ENCODE data around the gene CCDC9B. TPM values are rescaled to one million over a fixed set of nuclear protein-coding genes. Genes with fewer than 3 reads are reported as not detected.

Gene CCDC9B
- total and polyA plus RNA-seq, 9 donors, result 5.3 to 16.8 (median 11.9) TPM

DNA sequence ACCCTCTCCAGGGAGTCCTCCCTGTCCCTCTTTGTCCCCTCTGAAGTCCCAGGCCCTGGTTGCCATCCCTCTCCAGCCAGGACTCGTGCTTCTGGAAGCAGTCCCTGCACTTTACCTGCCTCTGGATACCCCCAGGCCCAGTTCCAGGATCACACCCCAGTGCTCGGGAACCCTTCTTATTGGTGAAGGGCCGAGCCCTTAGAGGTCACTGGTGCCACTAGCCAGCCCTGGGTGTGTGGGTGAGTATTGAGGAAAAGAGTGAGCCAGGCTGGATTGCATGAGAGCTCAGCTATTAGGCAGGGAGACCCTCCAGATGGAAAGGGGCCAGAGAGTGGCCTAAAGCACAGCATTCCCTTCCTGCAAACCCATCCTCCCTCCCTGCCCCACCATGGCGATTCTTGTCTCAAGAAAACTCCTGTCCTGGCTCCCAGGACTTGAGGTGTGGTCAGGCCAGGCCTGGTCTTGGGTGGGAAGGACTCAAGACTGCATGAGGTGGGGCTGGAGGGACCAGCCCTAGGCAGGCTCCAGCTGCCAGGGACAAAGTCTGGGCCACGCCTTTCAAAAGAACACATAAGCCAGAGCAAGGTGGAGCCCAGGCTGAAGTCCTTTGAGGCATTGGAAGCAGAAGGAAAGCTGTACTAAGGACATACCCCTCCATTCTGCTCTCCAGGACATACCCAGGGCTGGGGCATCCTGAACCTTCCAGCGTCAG lies 5.3 kb upstream of the CCDC9B start:
- Histone ChIP-seq H3K4me3 (ENCODE audit: low read length) (no peak overlapping the region), H3K9me3 (replicated peaks; ENCODE audit: control insufficient read depth, low read depth, low read length) (no peaks in the 10 kb centered on the region), H3K27me3 (ENCODE audit: control insufficient read depth, insufficient read depth, low read length) (no peaks in the 10 kb centered on the region), H3K27ac (ENCODE audit: low read length) (no peak overlapping the region), H3K36me3 (ENCODE audit: control insufficient read depth, insufficient read depth, low read length) (no peaks in the 10 kb centered on the region), H3K4me1 (ENCODE audit: control insufficient read depth, insufficient read depth, low read length) (peaks cover 19% of the 10 kb centered on the region)
- WGBS (ENCODE audit: insufficient coverage), result 82% methylated on average over 4 of the region's 6 CpGs
- no peak for DNase-seq

DNA sequence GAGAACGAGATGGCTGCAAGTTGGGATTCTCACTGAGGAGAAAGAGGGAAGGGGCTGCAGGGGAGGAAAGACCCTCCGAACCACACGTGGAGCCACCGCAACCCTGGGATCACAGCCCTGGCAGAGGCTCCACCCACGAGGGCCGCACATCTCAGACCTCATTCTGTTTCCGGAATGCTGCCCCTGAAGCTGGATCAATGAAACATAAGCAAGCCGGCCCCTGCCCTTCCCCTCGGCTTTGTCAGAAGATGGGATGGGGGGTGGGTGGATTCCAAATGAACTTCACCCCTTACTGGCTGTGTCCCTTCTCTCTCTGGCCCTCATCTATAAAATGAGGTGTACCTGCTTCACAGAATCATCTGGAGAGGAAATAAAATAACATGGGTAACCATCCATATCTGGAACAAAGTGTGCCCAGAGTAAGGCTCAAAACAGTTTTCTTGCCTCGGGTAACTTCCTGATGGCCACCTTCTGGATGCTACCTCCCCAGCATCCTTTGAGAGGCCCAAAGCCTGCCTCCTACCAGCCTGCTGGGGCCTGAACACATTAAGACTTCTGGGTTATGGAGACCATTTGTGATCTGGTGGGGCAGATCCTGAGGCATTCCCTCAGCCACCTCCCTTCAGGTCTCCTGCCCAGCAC lies 4.6 kb upstream of the CCDC9B start:
- no peak overlapping the region for H3K4me3 ChIP-seq (ENCODE audit: low read length)
- H3K27me3 ChIP-seq (ENCODE audit: control insufficient read depth, insufficient read depth, low read length), result no peaks in the 10 kb centered on the region
- 69% methylated on average over 6 of the region's 10 CpGs for WGBS (ENCODE audit: insufficient coverage)
- H3K9me3 ChIP-seq (replicated peaks; ENCODE audit: control insufficient read depth, low read depth, low read length), result no peaks in the 10 kb centered on the region
- H3K4me1 ChIP-seq (ENCODE audit: control insufficient read depth, insufficient read depth, low read length), result peaks cover 26% of the 10 kb centered on the region
- DNase-seq, result no peak
- no peak overlapping the region for H3K27ac ChIP-seq (ENCODE audit: low read length)
- no peaks in the 10 kb centered on the region for H3K36me3 ChIP-seq (ENCODE audit: control insufficient read depth, insufficient read depth, low read length)

GRCh38 chr15:40344631-40345120 lies 3.9 kb upstream of the CCDC9B start:
- Histone ChIP-seq H3K4me1 (ENCODE audit: control insufficient read depth, insufficient read depth, low read length) (peaks cover 33% of the 10 kb centered on the region), H3K4me3 (ENCODE audit: low read length) (no peak overlapping the region), H3K36me3 (ENCODE audit: control insufficient read depth, insufficient read depth, low read length) (no peaks in the 10 kb centered on the region), H3K27me3 (ENCODE audit: control insufficient read depth, insufficient read depth, low read length) (no peaks in the 10 kb centered on the region), H3K9me3 (replicated peaks; ENCODE audit: control insufficient read depth, low read depth, low read length) (no peaks in the 10 kb centered on the region), H3K27ac (ENCODE audit: low read length) (no peak overlapping the region)
- 62% methylated on average over 10 of the region's 15 CpGs for WGBS (ENCODE audit: insufficient coverage)
- peak; percentile 55 for DNase-seq

- Histone ChIP-seq H3K4me1 (ENCODE audit: control insufficient read depth, insufficient read depth, low read length) (peaks cover 37% of the 10 kb centered on the region), H3K36me3 (ENCODE audit: control insufficient read depth, insufficient read depth, low read length) (no peaks in the 10 kb centered on the region), H3K4me3 (ENCODE audit: low read length) (no peak overlapping the region), H3K27ac (ENCODE audit: low read length) (no peak overlapping the region), H3K9me3 (replicated peaks; ENCODE audit: control insufficient read depth, low read depth, low read length) (no peaks in the 10 kb centered on the region), H3K27me3 (ENCODE audit: control insufficient read depth, insufficient read depth, low read length) (no peaks in the 10 kb centered on the region)
- no peak for DNase-seq
- WGBS (ENCODE audit: insufficient coverage), result 67% methylated on average over 2 of the region's 6 CpGs
Measured at GRCh38 chr15:40344217-40344616, 3.5 kb upstream of the CCDC9B start.

DNA sequence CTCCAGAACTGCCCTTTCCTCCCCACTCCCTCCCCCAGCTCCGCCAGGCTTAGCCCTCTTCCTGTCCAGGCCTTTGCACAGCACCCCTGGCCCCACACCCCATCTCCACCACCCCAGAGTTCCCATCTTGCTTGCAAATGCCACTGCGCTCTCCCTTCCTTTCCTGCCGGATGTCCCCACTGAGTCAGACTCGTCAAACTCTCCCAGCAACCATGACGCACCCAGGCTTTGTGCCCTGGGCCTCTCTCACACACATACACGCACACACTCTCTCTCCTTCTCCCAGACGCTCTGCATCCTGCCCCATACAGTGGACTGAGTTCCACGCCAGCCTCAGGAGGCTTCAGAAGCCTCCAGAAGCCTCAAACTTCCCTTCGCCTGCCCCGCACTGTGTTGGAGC lies 2.8 kb upstream of the CCDC9B start:
- Histone ChIP-seq H3K4me3 (ENCODE audit: low read length) (no peak overlapping the region), H3K27me3 (ENCODE audit: control insufficient read depth, insufficient read depth, low read length) (no peaks in the 10 kb centered on the region), H3K9me3 (replicated peaks; ENCODE audit: control insufficient read depth, low read depth, low read length) (no peaks in the 10 kb centered on the region), H3K36me3 (ENCODE audit: control insufficient read depth, insufficient read depth, low read length) (no peaks in the 10 kb centered on the region), H3K4me1 (ENCODE audit: control insufficient read depth, insufficient read depth, low read length) (peaks cover 45% of the 10 kb centered on the region), H3K27ac (ENCODE audit: low read length) (no peak overlapping the region)
- no peak for DNase-seq
- WGBS (ENCODE audit: insufficient coverage), result 69% methylated on average over 6 of the region's 10 CpGs

DNA sequence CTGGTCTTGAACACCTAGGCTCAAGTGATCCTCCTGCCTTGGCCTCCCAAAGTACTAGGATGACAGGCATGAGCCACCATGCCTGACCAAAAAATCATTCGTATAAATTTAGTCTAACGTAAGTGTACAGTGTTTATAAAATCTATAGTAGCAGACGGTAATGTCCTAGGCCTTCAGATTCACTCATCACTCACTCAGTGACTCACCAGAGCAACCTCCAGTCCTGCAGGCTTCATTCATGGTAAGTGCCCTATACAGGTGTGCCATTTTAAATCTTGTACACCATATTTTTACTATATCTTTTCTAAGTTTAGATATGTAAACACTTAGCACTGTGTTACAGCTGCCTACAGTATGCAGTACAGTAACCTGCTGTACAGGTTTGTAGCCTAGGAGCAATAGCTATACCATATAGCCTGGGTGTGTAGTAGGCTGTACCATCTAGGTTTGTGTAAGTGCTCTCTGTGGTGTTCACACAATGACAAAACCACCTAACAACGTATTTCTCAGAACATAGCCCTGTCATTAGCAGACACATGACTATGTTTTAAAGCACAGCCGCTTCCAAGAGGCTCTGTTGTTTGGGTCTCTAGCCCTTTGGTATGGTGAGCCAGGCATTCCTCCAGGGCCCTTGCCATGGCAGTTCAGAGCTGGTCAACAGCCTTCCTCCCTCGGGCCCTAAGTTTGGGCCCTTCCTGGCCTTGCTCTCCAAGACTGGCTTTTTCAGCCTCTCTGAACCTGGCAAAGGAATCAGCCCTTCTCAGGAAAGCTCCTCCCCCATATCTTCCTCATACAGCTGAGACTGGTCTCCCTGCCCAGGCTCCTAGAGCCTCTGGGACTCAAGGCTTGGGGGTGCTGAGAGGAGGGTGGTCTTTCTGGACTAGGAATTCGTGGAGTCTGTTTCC lies 1.9 kb upstream of the CCDC9B start:
- WGBS (ENCODE audit: insufficient coverage), result 88% methylated on average over 2 of the region's 7 CpGs
- no peaks in the 10 kb centered on the region for H3K27me3 ChIP-seq (ENCODE audit: control insufficient read depth, insufficient read depth, low read length)
- no peak overlapping the region for H3K4me3 ChIP-seq (ENCODE audit: low read length)
- no peaks in the 10 kb centered on the region for H3K9me3 ChIP-seq (replicated peaks; ENCODE audit: control insufficient read depth, low read depth, low read length)
- DNase-seq, result no peak
- H3K27ac ChIP-seq (ENCODE audit: low read length), result peak overlapping the region; percentile 13
- peaks cover 53% of the 10 kb centered on the region for H3K4me1 ChIP-seq (ENCODE audit: control insufficient read depth, insufficient read depth, low read length)
- H3K36me3 ChIP-seq (ENCODE audit: control insufficient read depth, insufficient read depth, low read length), result no peaks in the 10 kb centered on the region

- peak overlapping the region; percentile 89 for H3K27ac ChIP-seq (ENCODE audit: low read length)
- peak overlapping the region; percentile 22 for H3K4me3 ChIP-seq (ENCODE audit: low read length)
- WGBS (ENCODE audit: insufficient coverage), result 25% methylated on average over 8 of the region's 14 CpGs
- no peaks in the 10 kb centered on the region for H3K36me3 ChIP-seq (ENCODE audit: control insufficient read depth, insufficient read depth, low read length)
- H3K9me3 ChIP-seq (replicated peaks; ENCODE audit: control insufficient read depth, low read depth, low read length), result no peaks in the 10 kb centered on the region
- peak; percentile 81 for DNase-seq
- H3K27me3 ChIP-seq (ENCODE audit: control insufficient read depth, insufficient read depth, low read length), result no peaks in the 10 kb centered on the region
- H3K4me1 ChIP-seq (ENCODE audit: control insufficient read depth, insufficient read depth, low read length), result peaks cover 74% of the 10 kb centered on the region
Measured at GRCh38 chr15:40340038-40340739, 550 bp downstream of the CCDC9B start.

- 80% methylated on average over 6 of the region's 7 CpGs for WGBS (ENCODE audit: insufficient coverage)
- Histone ChIP-seq H3K27me3 (ENCODE audit: control insufficient read depth, insufficient read depth, low read length) (no peaks in the 10 kb centered on the region), H3K4me3 (ENCODE audit: low read length) (peak overlapping the region; percentile 22), H3K27ac (ENCODE audit: low read length) (peak overlapping the region; percentile 89), H3K36me3 (ENCODE audit: control insufficient read depth, insufficient read depth, low read length) (no peaks in the 10 kb centered on the region), H3K9me3 (replicated peaks; ENCODE audit: control insufficient read depth, low read depth, low read length) (no peaks in the 10 kb centered on the region), H3K4me1 (ENCODE audit: control insufficient read depth, insufficient read depth, low read length) (peaks cover 79% of the 10 kb centered on the region)
- DNase-seq, result no peak
Measured at GRCh38 chr15:40339621-40339945, 1.2 kb downstream of the CCDC9B start.

DNA sequence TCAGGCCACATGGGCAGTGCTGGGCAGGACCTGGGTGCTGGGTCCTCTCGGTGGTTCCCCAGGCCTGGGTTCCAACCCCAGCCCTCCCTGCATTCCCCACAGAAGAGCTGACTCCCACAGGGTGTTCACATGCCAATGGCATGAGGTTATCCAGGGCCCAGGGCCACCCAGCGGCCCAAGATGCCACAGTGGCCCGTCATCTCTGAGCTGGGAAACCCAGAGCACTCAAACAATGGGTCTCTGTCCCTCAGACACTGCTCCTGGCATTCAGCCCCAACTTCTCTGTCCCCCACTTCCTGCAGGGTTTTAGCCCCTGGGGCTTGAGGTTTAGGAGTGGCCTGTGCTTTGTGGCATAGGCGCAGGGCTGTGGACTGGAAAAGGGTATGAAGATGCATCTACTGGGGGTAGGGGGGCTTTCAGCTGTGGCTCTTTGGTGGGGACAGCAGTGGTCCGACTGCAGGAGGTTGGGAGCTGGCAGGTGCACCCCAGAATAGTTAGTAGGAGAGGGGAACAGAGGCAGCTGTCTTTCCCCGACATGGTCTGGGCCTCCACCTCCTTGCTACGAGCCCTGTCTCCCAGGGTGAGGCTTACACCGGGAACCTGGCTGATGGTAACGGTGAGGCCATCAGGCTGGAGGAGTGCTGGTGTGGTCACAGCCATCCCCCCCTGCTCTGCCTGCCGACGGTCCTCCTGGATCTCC lies 1.7 kb downstream of the CCDC9B start:
- Histone ChIP-seq H3K27ac (ENCODE audit: low read length) (peak overlapping the region; percentile 89), H3K27me3 (ENCODE audit: control insufficient read depth, insufficient read depth, low read length) (no peaks in the 10 kb centered on the region), H3K4me3 (ENCODE audit: low read length) (no peak overlapping the region), H3K36me3 (ENCODE audit: control insufficient read depth, insufficient read depth, low read length) (no peaks in the 10 kb centered on the region), H3K4me1 (ENCODE audit: control insufficient read depth, insufficient read depth, low read length) (peaks cover 79% of the 10 kb centered on the region), H3K9me3 (replicated peaks; ENCODE audit: control insufficient read depth, low read depth, low read length) (no peaks in the 10 kb centered on the region)
- 75% methylated on average over 8 of the region's 11 CpGs for WGBS (ENCODE audit: insufficient coverage)
- DNase-seq, result no peak
